Astrocyte (in vitro differentiated cells and primary cell): Measurements from ENCODE around the gene ADARB2.

ENCODE experiments used
- EZH2 ChIP-seq: IDR thresholded peaks from 2 replicates; pipeline ENCODE4 v1.6.1; 2012; ENCODE audit warnings: mild to moderate bottlenecking, low read length, inconsistent platforms; ENCODE audit not compliant: insufficient read depth
- TF ChIP-seq, protein P1 (sequence below): IDR thresholded peaks from 2 replicates; pipeline ENCODE4 v1.5.1; 2011; ENCODE audit warnings: low read depth, mild to moderate bottlenecking, inconsistent platforms, low read length, moderate library complexity; ENCODE audit not compliant: insufficient read depth

DNA sequence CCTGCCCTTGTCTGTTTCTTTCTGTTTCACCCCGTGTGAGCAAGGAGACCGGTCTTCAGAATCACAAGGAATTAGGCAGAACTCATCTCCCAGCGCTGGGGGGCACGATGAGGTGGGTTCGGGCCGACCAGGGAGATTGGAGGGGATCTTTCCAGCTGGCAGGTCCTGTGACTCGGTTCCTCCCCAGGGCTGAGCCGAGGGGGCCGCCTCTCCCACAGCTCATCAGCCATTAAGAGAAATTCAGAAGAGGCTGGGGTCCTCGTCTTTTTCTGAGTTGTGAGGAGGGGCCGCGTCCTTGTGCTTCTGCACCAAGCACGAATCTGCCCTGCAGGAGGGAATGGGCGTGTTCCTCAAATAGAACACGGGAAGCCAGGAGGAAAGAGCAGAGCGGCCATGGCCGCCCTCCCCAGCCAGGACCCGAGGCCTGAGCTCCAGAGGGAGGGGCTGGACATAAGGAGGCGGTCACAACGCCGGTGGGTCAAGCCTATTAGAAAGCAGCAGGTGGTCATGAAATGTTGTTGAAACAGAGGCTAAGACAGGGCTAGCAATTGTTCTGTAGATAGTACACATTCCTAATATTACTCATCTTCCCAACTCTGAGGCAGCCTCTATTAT lies 125.3 kb downstream of the ADARB2 start:
- TF ChIP-seq, protein P1, sequence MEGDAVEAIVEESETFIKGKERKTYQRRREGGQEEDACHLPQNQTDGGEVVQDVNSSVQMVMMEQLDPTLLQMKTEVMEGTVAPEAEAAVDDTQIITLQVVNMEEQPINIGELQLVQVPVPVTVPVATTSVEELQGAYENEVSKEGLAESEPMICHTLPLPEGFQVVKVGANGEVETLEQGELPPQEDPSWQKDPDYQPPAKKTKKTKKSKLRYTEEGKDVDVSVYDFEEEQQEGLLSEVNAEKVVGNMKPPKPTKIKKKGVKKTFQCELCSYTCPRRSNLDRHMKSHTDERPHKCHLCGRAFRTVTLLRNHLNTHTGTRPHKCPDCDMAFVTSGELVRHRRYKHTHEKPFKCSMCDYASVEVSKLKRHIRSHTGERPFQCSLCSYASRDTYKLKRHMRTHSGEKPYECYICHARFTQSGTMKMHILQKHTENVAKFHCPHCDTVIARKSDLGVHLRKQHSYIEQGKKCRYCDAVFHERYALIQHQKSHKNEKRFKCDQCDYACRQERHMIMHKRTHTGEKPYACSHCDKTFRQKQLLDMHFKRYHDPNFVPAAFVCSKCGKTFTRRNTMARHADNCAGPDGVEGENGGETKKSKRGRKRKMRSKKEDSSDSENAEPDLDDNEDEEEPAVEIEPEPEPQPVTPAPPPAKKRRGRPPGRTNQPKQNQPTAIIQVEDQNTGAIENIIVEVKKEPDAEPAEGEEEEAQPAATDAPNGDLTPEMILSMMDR: no peak
- no peak for TF ChIP-seq EZH2
